Measurements from ENCODE around the gene CCDC85C. TPM values are rescaled to one million over a fixed set of nuclear protein-coding genes. Genes with fewer than 3 reads are reported as not detected.

CCDC85C gene
- total and polyA plus RNA-seq, 2 of the 4 experiments (the other 2 are of a cell fraction), result 16.0 to 19.0 TPM

- DNase-seq, result no peak
- H4K91ac ChIP-seq (ENCODE audit: insufficient read depth, low read depth, low read length), result no peak overlapping the region
- H2BK5ac ChIP-seq (ENCODE audit: low read depth, low read length, poor library complexity, severe bottlenecking), result no peak overlapping the region
- no peak overlapping the region for H3K27ac ChIP-seq (ENCODE audit: insufficient read depth, low read length)
- ATAC-seq (ENCODE audit: low read depth), result no peak
- no peak overlapping the region for H2BK120ac ChIP-seq (ENCODE audit: low read depth, low read length)
- peaks cover 53% of the 10 kb centered on the region for H4K20me1 ChIP-seq (ENCODE audit: insufficient read depth, low read length)
- H3K36me3 ChIP-seq (ENCODE audit: control insufficient read depth, insufficient read depth, low read length), result no peaks in the 10 kb centered on the region
- TF ChIP-seq CEBPB (IDR thresholded peaks at IDR 0.05; ENCODE audit: low read depth, low read length) (peak; percentile 59), RAD21 (IDR thresholded peaks at IDR 0.05; ENCODE audit: low read length) (no peak)
- H3K27me3 ChIP-seq (ENCODE audit: control insufficient read depth, insufficient read depth, low read length), result no peaks in the 10 kb centered on the region
- no peak overlapping the region for H3K9ac ChIP-seq (ENCODE audit: low read depth, low read length)
- H3K4me3 ChIP-seq (ENCODE audit: insufficient read depth, low read depth, low read length), result no peak overlapping the region
- no peak overlapping the region for H3K14ac ChIP-seq (replicated peaks; ENCODE audit: low read depth, low read length)
- peaks cover 10% of the 10 kb centered on the region for H3K4me1 ChIP-seq (ENCODE audit: control insufficient read depth, insufficient read depth, low read length)
- intact Hi-C loops (cut with micrococcal nuclease), result no loop called here
- in situ Hi-C loops (cut with MboI; ENCODE audit: low sequenced_read_pairs), result no loop called here
- H2AK5ac ChIP-seq (ENCODE audit: low read depth, low read length), result no peak overlapping the region
- no peaks in the 10 kb centered on the region for H3K9me3 ChIP-seq (ENCODE audit: control insufficient read depth, insufficient read depth, low read length)
- H3K18ac ChIP-seq (ENCODE audit: low read depth, low read length), result no peak overlapping the region
- H3K4ac ChIP-seq (ENCODE audit: low read depth, low read length), result no peak overlapping the region
- POLR2A ChIA-PET (ENCODE audit: unreplicated experiment), result no interaction called here
- H3K56ac ChIP-seq (ENCODE audit: extremely low read depth, insufficient read depth, low read length), result no peak overlapping the region
- 100% methylated on average over 1 of the region's 2 CpGs; no CpG with 5 or more reads in 1 of the 2 experiments for WGBS, 2 experiments (ENCODE audit: extremely low coverage in 2 of 2, insufficient read length in 1 of 2)
- no peak overlapping the region for H4K5ac ChIP-seq (ENCODE audit: low read depth, low read length)
- H3K4me2 ChIP-seq (ENCODE audit: low read depth, low read length), result no peak overlapping the region
- H2BK20ac ChIP-seq (ENCODE audit: low read depth, low read length), result no peak overlapping the region
- H2AK9ac ChIP-seq (replicated peaks; ENCODE audit: low read depth, low read length, poor library complexity), result no peak overlapping the region
- H2AFZ ChIP-seq (replicated peaks; ENCODE audit: low read length, poor library complexity), result no peak overlapping the region
- no peak overlapping the region for H2BK15ac ChIP-seq (ENCODE audit: low read depth, low read length)
- H3K9me1 ChIP-seq (ENCODE audit: insufficient read depth, low read length), result peaks cover 16% of the 10 kb centered on the region
- H3K23ac ChIP-seq (ENCODE audit: low read depth, low read length), result no peak overlapping the region
- CTCF ChIA-PET, result no interaction called here
- dilution Hi-C loops (cut with HindIII; ENCODE audit: low sequenced_read_pairs, unreplicated experiment), result no loop called here
- H4K8ac ChIP-seq (ENCODE audit: low read depth in 2 of 2, low read length in 2 of 2), result no peak overlapping the region
- no TSS peak for BruUV-seq (replicated peaks)
- peaks cover 29 to 71% of the 10 kb centered on the region in 2 experiments for H3K79me1 ChIP-seq (ENCODE audit: low read depth in 1 of 2, low read length in 2 of 2)
Observed at GRCh38 chr14:99475660-99476059, 128.3 kb downstream of the CCDC85C start.
